ENCODE results near the gene MIX23. TPM values are rescaled to one million over a fixed set of nuclear protein-coding genes. Genes with fewer than 3 reads are reported as not detected.

MIX23 gene
- total and polyA plus RNA-seq, 10 of the 15 experiments (the other 5 are each of a cell fraction or from before 2014, with no cell fraction given): 30.0 to 176 (median 62.4) TPM

GRCh38 chr3:122389892-122390291, 6.9 kb upstream of the MIX23 start:
- Histone ChIP-seq H3K4me1 (ENCODE audit: control insufficient read depth, insufficient read depth, low read length) (peaks cover 5% of the 10 kb centered on the region), H3K79me2 (ENCODE audit: control insufficient read depth, insufficient read depth, low read length) (peaks cover 56% of the 10 kb centered on the region), H3K27me3 (replicated peaks in 1 of 2; ENCODE audit: control insufficient read depth in 2 of 2, insufficient read depth in 2 of 2, low read length in 1 of 2) (no peaks in the 10 kb centered on the region), H3K4me2 (ENCODE audit: control insufficient read depth, insufficient read depth) (no peak overlapping the region; the same call in 1 of the 2 replicates), H3K4me3 (no peak overlapping the region), H3K9me3 (replicated peaks; ENCODE audit: control insufficient read depth, insufficient read depth, low read length) (no peaks in the 10 kb centered on the region), H3K27ac (ENCODE audit: control insufficient read depth, insufficient read depth) (no peak overlapping the region), H3K9ac (ENCODE audit: control insufficient read depth, insufficient read depth, low read length) (no peak overlapping the region), H2AFZ (ENCODE audit: control insufficient read depth, low read depth, low read length) (no peak overlapping the region), H3K36me3 (ENCODE audit: control insufficient read depth in 2 of 2, insufficient read depth in 2 of 2, low read length in 1 of 2) (peaks cover 2 to 11% of the 10 kb centered on the region in 2 experiments; a peak in 2 of 4 replicates), H4K20me1 (ENCODE audit: control insufficient read depth, insufficient read depth) (no peaks in the 10 kb centered on the region)
- WGBS (ENCODE audit: insufficient coverage, insufficient replicate concordance, low lambda C conversion rate, missing lambda C conversion rate): 95% methylated on average over 4 of the region's 4 CpGs
- TF ChIP-seq, protein P1, sequence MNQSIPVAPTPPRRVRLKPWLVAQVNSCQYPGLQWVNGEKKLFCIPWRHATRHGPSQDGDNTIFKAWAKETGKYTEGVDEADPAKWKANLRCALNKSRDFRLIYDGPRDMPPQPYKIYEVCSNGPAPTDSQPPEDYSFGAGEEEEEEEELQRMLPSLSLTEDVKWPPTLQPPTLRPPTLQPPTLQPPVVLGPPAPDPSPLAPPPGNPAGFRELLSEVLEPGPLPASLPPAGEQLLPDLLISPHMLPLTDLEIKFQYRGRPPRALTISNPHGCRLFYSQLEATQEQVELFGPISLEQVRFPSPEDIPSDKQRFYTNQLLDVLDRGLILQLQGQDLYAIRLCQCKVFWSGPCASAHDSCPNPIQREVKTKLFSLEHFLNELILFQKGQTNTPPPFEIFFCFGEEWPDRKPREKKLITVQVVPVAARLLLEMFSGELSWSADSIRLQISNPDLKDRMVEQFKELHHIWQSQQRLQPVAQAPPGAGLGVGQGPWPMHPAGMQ (IDR thresholded peaks at IDR 0.05; ENCODE audit: borderline replicate concordance): no peak
- TF ChIP-seq ZNF274 (IDR thresholded peaks at IDR 0.05; ENCODE audit: insufficient read depth, insufficient read length): no peak
- TF ChIP-seq POLR2AphosphoS5 (IDR thresholded peaks at IDR 0.05; ENCODE audit: low read length): no peak
- no peak for TF ChIP-seq ATF7 (IDR thresholded peaks at IDR 0.05; ENCODE audit: low read depth)
- TF ChIP-seq WRNIP1 (IDR thresholded peaks at IDR 0.05; ENCODE audit: borderline replicate concordance, low read depth, low read length): no peak
- TF ChIP-seq MXI1 (IDR thresholded peaks at IDR 0.05; ENCODE audit: low read depth, low read length): no peak
- ATAC-seq: no peak
- ChIA-PET POLR2A (interaction anchor here (0.8 to 3.5 kb wide), 3 partner anchors 27 to 175 kb away, joined by 3 to 13 read pairs (median 3); partner anchors contain the start of genes DTX3L and PARP9), CTCF (interaction anchor here (0.9 to 6.3 kb wide), 13 partner anchors 10 to 290 kb away, joined by 3 to 72 read pairs (median 4); partner anchors contain the start of genes PARP14 and WDR5B), SMC1A (ENCODE audit: uncharacterized antibody, unreplicated experiment) (interaction anchor here (0.7 to 6.7 kb wide), 15 partner anchors 18 to 844 kb away, joined by 3 to 70 read pairs (median 4); partner anchors contain the start of genes POLQ and WDR5B), RAD21 (ENCODE audit: unreplicated experiment) (interaction anchor here (0.8 to 3.9 kb wide), 7 partner anchors 18 to 371 kb away, joined by 3 to 32 read pairs (median 5); partner anchors contain the start of gene KPNA1)
- intact Hi-C loops (cut with micrococcal nuclease; ENCODE audit: unreplicated experiment) (loop anchor here (10.0 kb wide), 4 partner anchors 145 to 845 kb away; partner anchors contain the start of genes POLQ and SEMA5B), in situ Hi-C loops (cut with MboI) (no loop called here)
- DNase-seq (ENCODE audit: low read depth, low spot score): no peak
- FAIRE-seq: no peak
- BruUV-seq (replicated peaks): no TSS peak

Measured in GM12878 (cell line).